Activated CD8-positive, alpha-beta memory T cell treated with anti-CD3 and anti-CD28 coated beads, Interleukin-2, amount 50 U/mL, for 4 hours (primary cell): ENCODE data around the gene FAS.

ENCODE experiments used
- DNase-seq: peaks from one replicate; pipeline ENCODE4 v3.0.0-alpha.2; 2020

Gene FAS

DNA sequence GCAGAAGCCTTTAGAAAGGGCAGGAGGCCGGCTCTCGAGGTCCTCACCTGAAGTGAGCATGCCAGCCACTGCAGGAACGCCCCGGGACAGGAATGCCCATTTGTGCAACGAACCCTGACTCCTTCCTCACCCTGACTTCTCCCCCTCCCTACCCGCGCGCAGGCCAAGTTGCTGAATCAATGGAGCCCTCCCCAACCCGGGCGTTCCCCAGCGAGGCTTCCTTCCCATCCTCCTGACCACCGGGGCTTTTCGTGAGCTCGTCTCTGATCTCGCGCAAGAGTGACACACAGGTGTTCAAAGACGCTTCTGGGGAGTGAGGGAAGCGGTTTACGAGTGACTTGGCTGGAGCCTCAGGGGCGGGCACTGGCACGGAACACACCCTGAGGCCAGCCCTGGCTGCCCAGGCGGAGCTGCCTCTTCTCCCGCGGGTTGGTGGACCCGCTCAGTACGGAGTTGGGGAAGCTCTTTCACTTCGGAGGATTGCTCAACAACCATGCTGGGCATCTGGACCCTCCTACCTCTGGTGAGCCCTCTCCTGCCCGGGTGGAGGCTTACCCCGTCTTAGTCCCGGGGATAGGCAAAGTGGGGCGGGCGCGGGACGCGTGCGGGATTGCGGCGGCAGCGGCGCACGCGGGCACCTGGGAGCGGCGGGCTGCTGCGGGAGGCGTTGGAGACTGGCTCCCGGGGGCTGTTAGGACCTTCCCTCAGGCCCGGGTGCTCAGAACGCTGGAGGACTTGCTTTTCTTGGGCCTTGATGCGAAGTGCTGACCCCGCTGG lies at the start of gene FAS:
TSS of gene FAS (plus strand) at position 415 of the 777 bp plus-strand sequence. CDS start at position 494, 79 bp downstream.
- DNase-seq: peak; percentile 81

DNA sequence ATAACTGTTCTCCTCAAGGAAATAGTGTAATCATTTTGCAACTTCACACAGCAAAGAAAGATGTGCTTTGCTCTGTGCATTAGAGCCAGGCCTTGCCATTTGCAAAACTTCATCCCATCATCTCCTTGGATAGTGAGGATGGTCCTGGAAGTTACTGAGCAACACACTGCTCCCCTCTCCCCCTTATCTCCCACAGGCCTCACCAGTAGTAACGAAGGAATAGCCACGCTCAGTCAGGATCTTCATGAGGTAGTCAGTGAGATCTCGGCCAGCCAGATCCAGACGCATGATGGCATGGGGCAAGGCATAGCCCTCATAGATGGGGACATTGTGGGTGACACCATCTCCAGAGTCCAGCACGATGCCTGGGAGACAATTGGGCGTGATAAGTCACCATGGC lies 49.6 kb upstream of the FAS start:
- no peak for DNase-seq

DNA sequence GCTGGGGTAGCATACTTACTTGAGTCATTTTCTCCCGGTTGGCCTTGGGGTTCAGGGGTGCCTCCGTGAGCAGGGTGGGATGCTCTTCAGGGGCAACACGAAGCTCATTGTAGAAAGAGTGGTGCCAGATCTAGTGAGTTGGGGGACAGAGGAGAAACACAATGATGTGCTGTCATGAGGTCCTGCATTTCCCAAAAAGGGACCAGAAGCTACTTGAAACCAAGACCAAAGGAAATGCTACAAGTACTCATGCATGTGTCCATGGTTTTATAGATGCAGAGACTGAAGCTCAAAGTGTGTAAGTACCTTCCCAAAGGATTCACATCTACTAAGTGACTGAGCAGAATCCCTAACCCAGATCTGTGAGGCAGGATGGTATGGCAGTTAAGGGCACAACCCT lies 46.8 kb upstream of the FAS start:
- no peak for DNase-seq

GRCh38 chr10:88944813-88945212 lies 45.8 kb upstream of the FAS start:
- DNase-seq: no peak

DNA sequence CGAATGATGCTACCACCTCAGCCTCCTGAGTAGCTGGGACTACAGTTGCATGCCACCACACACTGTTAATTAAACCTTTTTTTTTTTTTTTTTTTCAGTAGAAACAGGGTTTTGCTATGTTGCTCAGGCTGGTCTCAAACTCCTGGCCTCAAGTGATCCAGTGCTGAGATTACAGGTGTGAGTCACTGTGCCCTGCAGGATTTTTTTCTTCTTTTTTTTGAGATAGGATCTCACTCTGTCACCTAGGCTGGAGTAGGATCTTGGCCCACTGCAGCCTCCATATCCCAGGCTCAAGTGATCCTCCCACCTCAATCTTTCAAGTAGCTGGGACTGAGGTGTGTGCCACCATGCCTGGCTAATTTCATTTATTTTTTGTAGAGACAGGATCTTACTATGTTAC lies 44.4 kb upstream of the FAS start:
- no peak for DNase-seq

GRCh38 chr10:88946965-88947590 lies 43.5 kb upstream of the FAS start:
- DNase-seq: no peak

- DNase-seq: no peak
These were observed 41.5 kb upstream of the FAS start for GRCh38 chr10:88949051-88949450.

DNA sequence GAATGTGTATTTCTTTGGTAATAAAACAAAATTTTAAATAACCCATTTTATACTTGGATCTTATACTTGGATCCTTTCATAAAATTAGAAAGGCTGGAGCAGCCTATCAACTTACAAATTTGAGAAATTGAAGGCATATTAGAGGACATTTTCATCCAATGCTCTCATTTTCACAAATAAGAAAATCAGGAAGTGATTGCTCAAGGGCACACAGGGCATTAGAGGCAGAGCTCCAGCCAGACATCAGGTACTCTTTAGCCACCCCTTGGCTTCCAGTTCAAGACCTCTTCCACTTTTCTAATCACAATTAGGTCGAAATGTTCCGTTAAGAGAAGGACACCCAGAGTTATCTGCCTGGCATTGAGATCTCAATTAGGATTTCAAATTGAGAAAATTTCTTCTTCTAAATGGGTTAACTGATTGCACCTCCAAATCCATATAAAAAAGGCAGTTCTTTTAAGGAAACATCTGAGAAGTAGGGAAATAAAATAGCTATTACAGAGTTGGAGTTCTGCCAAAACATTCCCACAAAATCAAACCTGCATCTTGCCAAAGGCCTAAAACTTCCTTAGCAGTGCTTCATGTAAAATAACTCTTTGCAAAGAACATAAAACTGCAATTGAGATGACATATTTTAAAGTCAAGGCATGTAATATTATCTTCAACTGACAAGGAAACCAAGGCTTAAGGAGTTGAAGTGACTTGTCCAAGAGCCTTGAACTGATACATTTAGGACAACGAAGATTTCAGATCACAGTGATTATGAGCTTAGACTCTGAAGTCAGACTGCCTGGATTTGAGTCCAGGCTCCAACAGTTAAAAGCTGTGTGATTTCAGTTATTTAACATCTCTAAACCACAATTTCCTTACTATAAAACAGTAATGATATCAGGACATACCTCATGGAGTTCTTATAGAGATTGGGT lies 40.4 kb upstream of the FAS start:
- no peak for DNase-seq

DNA sequence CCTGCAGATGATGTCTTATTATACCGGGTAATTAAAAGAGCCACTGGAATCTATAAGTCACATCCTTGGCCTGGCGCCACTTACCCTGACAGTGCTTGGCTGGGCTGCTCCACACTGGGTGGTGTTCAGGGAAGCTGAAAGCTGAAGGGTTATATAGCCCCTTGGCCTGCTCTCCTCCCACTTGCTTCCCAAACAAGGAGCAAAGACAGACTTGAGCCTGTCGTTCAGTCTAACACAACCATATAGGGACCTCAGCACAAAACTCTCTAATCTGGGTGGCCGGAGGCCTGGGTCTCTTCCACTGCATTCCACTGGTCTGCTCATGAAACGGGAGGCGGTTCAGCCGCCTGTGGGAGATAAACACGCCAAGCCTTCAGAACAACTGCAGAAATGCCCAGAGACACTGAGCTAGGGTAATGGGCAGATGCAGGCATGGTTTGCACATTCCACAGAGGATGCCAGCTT lies 37.9 kb upstream of the FAS start, which contains the start of gene ACTA2:
TSS of gene ACTA2 (minus strand) at position 127 of the 465 bp plus-strand sequence. CDS start 3,843 bp downstream, outside the sequence.
- DNase-seq: no peak

- no peak for DNase-seq
These were observed 36.9 kb upstream of the FAS start for GRCh38 chr10:88953662-88954061.

DNA sequence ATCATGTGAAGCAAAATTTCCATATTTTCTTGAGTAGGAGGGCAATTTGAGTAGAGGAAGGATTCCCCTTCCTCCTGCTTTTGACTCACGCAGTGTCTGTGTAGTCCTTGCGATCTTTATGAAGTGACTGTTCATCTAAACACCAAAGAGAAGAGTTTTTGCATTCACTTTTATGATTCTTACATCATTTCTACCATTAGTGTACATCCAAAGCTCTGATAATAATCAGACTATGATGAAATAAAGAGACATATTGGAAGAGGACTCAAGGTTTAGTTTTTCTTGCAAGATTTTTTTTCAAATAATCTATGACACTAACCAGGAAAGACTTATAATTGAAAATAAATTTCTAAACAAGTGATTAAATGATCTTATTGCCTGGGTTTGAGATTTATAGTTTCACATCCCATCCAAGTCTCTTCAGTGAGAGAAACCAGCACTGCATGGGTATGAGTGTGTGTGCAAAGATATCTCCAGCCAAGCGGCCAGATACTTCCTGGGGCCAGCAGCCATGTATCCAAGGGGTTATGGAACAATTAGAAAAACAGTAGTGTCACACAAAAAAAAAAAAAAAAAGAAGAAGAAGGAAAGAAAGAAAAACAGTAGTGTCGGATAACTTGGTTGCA lies 36.0 kb upstream of the FAS start:
- no peak for DNase-seq

DNA sequence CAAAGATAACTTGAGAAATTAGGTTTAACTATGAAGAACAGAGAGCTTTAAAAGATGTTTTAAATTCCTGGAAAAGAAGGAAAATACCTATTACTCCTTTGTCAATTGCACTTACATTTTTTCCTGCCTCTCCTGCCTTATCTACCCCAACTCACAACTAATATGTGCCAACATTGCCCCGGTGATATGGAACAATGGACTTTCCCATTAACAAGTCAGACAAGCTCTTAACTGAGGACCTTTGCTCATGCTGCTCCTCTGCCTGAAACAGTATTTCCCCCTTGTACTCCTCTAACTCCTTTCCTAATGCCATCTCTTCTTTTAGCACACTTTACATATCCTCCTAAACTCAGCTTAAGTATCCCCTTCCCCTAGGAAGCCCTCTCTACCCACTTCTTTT lies 33.2 kb upstream of the FAS start:
- no peak for DNase-seq

DNA sequence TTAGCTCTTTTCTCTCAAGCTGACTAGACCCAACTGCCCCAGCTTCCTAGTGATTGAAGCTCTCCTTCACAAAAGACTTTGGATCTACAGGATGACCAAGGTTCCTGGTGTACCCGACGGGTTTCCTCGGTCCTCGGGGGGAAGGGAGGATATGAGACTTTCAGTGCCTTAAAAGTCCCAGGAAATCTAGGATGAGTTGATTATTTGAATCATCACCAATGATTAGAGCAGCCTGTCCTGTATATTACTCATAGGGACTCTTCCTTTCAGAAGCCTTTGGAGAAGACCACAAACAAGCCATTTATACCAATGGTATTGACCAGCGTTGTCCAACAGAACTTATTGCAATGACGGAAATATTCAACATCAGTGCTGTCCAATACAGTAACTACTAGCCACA lies 31.9 kb upstream of the FAS start:
- DNase-seq: no peak

- no peak for DNase-seq
These were observed 29.8 kb upstream of the FAS start for GRCh38 chr10:88960802-88961201.

DNA sequence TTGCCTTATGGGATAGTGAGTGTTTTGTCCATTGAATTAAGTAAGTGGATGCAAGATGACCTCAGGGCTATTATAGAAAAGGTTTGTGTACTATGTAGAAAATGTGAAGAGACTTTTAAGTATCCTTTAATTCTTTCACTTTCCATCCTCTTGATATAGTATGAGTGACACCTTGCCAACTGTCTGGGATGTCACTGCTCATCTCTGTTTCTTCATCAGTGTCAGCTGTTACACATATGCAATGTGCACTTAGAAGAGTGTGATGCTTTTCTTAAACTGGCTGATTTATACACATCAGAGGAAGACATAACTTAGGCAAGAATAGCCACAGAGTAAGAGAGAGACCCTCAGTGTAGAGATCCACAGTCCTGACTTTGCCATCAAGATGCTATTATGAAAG lies 29.3 kb upstream of the FAS start:
- DNase-seq: no peak

DNA sequence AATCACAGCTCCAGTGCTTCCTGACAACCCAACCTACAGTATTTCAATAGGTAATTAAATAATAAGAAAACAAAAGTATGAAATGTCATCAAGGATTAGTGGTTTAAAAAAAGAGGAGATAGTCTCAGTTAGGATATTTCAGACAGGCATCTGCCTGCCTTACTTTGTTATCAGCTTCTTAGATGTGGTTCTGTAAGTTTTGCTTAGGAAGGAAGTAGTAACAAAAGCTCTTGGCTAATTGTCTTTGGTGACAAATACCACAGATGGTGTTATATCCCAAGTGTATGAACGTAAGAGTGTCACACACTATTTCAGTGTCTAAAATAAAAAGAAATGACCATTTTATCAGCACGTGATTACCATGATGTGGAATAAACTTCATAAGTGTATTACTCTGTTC lies 28.3 kb upstream of the FAS start:
- no peak for DNase-seq

- DNase-seq: no peak
These were observed 27.3 kb upstream of the FAS start for GRCh38 chr10:88963318-88963717.

- no peak for DNase-seq
These were observed 26.2 kb upstream of the FAS start for GRCh38 chr10:88964360-88964759.

GRCh38 chr10:88964869-88965415 lies 25.7 kb upstream of the FAS start:
- DNase-seq: no peak

DNA sequence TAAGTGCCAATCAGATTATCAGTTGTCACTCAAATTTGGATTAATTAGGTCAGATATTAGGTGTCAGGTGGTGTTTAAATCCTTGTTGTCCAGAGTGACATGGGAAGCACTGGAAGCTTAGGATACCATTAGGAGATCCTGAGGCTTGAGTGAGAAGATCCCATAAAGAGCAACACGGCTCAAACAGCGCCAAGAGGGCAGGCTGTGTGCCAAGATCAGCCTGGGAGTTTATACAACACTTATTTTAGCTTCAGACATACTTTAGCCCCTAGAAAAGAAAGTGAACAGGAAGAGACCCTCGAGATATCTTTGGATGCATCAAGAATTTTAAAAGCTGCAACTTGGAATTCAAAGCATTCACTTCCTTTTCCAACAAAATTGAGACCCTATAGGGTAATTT lies 23.8 kb upstream of the FAS start:
- no peak for DNase-seq

DNA sequence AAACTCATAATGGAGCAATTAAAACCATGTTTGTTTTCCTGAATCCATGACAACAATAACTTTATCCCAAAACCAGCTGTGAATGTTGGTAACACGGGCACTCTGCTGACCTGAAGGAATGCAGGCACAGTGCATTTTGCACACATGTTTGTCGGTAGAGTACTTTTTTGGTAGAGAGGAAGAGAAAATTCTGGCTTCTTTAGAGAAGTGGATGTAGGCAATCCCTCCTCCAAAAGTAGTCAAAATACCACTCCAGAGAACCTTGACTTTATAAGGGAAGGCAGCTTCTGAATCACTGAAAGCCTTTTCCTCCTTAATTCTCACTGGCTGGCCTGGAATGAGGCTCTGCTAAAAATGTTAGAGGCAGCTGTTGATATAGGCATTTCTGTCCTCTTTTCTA lies 22.2 kb upstream of the FAS start:
- no peak for DNase-seq

GRCh38 chr10:88971221-88972061 lies 19.2 kb upstream of the FAS start:
- no peak for DNase-seq
